Measurements from ENCODE around the gene LOXHD1. TPM values are rescaled to one million over a fixed set of nuclear protein-coding genes. Genes with fewer than 3 reads are reported as not detected.

Gene LOXHD1
- total RNA-seq, 1 donor from 2014 or later, result not detected

DNA sequence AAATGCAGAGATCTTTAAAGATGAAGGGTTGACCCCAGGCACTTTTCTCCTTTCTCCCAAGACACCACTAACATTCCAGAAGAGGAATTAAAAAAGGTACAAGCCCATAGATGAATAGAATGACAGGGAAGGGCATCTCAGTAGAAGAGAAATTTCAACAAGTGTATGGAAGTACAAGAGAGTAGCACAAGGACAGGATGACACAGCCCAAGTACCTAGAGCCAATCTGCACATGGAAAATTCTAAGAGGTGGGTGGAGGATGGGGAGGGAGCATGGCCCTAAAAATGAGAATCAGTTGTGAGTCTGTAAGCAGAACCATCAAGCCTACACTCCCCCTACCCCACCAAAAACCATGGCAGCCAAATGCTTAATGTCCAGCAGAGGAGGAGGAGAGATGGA lies 39.7 kb upstream of the LOXHD1 start:
- no peak overlapping the region for H3K4me3 ChIP-seq (ENCODE audit: low read depth, low read length)
- DNase-seq (ENCODE audit: low read depth), result no peak
- TF ChIP-seq, protein P1, sequence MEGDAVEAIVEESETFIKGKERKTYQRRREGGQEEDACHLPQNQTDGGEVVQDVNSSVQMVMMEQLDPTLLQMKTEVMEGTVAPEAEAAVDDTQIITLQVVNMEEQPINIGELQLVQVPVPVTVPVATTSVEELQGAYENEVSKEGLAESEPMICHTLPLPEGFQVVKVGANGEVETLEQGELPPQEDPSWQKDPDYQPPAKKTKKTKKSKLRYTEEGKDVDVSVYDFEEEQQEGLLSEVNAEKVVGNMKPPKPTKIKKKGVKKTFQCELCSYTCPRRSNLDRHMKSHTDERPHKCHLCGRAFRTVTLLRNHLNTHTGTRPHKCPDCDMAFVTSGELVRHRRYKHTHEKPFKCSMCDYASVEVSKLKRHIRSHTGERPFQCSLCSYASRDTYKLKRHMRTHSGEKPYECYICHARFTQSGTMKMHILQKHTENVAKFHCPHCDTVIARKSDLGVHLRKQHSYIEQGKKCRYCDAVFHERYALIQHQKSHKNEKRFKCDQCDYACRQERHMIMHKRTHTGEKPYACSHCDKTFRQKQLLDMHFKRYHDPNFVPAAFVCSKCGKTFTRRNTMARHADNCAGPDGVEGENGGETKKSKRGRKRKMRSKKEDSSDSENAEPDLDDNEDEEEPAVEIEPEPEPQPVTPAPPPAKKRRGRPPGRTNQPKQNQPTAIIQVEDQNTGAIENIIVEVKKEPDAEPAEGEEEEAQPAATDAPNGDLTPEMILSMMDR (conservative IDR thresholded peaks at IDR 0.05; ENCODE audit: low read depth, low read length), result no peak

DNA sequence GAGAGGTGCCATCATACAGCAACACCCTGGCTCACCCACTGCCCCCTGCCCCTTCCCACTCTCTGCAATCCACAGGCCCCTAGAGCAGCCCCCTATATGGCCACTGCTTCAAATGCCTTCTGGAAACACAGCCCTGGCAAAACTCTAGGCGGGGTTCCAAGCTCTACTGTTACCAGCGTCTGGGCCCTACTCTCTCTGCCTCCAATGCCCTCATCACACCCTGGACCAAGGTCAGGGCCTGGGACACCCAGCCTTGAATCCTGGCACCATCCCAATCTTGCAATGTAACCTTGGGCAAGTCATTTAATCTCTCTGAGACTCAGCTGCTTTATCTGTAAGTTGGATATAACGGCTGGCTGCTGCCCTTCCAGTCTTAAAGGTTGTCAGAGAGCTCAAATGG lies 39.2 kb upstream of the LOXHD1 start:
- no peak for DNase-seq (ENCODE audit: low read depth)
- no peak overlapping the region for H3K4me3 ChIP-seq (ENCODE audit: low read depth, low read length)
- TF ChIP-seq, protein P1 (conservative IDR thresholded peaks at IDR 0.05; ENCODE audit: low read depth, low read length), result no peak

DNA sequence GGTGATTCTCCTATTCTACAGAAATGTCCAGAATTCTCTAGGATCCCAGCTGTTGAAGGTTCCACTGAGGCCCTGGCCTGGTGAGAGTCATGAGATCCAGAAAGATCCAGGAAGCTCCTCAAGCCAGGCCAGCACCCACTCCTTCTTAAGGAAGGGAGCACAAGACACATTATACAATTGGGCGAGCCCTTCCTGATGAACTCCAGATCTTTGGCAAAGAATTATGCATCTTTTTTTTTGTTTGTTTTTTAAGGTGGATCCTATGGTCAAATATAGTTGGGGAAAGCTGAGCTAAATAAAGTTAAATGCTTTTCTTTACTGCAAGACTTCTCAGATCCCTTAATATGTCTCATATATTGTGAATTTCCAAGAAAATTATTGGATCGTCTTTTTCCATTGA lies 37.0 kb upstream of the LOXHD1 start:
- no peak for DNase-seq (ENCODE audit: low read depth)
- H3K4me3 ChIP-seq (ENCODE audit: low read depth, low read length), result no peak overlapping the region
- TF ChIP-seq, protein P1 (conservative IDR thresholded peaks at IDR 0.05; ENCODE audit: low read depth, low read length), result no peak

DNA sequence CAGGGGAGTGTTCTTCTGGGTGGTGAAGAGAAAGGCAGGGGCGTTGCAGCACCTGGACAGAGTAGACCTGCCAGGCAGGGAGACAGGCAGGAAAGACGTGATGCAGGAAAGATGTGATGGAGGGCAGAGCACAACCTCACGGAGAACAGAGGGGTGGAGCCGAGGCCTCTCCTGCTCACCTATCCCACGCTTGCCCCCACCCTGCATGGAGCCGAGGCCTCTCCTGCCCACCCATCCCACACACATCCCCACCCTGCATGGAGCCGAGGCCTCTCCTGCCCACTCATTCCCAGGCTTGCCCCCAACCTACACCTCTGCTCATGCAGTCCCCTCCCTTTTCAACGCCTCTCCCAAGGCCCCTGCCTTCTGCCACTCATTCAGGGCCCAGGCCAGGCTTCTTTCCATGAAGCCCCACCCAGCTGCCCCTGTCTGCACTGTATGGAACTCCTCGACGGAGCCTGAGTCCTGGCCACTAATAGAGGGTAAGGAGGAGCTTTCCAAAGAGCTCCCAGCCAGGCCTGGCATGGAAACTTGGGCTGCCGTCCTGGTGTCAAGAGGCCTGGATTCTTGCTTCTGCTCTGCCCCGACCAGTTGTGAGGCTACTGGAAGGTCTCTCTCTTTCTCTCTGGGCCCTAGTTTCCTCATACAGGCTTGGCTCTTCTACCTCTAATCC lies 32.0 kb upstream of the LOXHD1 start:
- DNase-seq (ENCODE audit: low read depth), result no peak
- TF ChIP-seq, protein P1 (conservative IDR thresholded peaks at IDR 0.05; ENCODE audit: low read depth, low read length), result no peak
- no peak overlapping the region for H3K4me3 ChIP-seq (ENCODE audit: low read depth, low read length)

DNA sequence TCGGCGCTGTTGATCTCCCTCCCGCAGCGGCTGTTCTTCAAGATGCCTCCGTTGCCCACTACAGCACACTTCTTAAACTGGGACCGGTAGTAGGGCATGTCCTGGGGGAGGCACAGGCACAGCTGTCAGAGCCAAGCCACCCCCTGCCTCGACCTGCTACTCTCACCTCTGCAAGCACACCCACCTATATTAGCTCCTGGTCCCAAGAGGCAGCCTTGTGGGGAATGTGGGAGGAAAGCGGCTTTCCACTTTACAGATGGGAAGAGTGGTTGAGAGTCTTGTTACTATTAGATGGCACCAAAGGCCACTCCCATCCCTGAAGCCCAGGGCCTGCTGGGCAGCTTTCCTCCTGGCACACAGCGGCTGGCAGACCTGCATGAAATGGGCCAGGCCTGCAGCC lies 29.2 kb upstream of the LOXHD1 start:
- H3K4me3 ChIP-seq (ENCODE audit: low read depth, low read length), result no peak overlapping the region
- no peak for DNase-seq (ENCODE audit: low read depth)
- TF ChIP-seq, protein P1 (conservative IDR thresholded peaks at IDR 0.05; ENCODE audit: low read depth, low read length), result no peak

DNA sequence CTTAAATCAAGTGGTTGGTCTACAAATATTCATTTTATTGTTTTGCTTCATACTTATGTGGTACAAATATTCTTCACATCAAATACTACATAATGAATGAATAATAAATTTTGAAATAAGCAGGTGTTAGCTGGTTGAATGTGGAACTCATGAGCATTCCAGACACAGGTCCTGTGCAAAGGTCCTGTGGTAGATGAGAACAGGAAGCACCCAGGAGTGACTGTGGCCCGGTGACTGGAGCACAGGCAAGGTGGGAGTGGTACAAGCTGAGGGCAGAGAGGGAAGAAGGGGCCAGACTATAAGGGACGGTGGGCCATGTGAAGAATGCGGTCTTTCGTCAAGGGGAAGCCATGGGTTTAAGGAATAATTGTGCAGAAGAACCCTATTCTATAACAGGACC lies 26.2 kb upstream of the LOXHD1 start:
- no peak for DNase-seq (ENCODE audit: low read depth)
- TF ChIP-seq, protein P1 (conservative IDR thresholded peaks at IDR 0.05; ENCODE audit: low read depth, low read length), result no peak
- no peak overlapping the region for H3K4me3 ChIP-seq (ENCODE audit: low read depth, low read length)
